SK-N-MC (cell line): ENCODE results near the gene NKAIN2.

Experiments used
- DNase-seq: peaks from one replicate; pipeline ENCODE4 v3.0.0-alpha.2; 2011; ENCODE audit warnings: low read depth, low spot score
- H3K27ac ChIP-seq: fragments of 200-600 bp; sonication (generic); 2 replicates; pipeline ENCODE4 v1.5.1; 2016; ENCODE audit warnings: mixed run types
- H3K36me3 ChIP-seq: fragments of 200-600 bp; sonication (generic); 2 replicates; pipeline ENCODE4 v1.6.1; 2017; ENCODE audit warnings: antibody characterized with exemption, low read length, mixed read lengths; ENCODE audit not compliant: insufficient read depth
- H3K4me3 ChIP-seq: fragments of 200-600 bp; sonication (generic); 2 replicates; pipeline ENCODE4 v1.5.1; 2016
- H3K9ac ChIP-seq: fragments of 200-600 bp; sonication (generic); 2 replicates; pipeline ENCODE4 v1.8.0; 2017; ENCODE audit warnings: mixed run types, mixed read lengths; ENCODE audit not compliant: insufficient read length
- H3K9me3 ChIP-seq: fragments of 200-600 bp; sonication (generic); 2 replicates; pipeline ENCODE4 v1.6.1; 2017; ENCODE audit warnings: low read depth, mild to moderate bottlenecking, antibody characterized with exemption, low read length, moderate library complexity, mixed read lengths
- EZH2 ChIP-seq: fragments of 200-600 bp; sonication (generic); IDR thresholded peaks from one replicate; pipeline ENCODE4 v1.6.1; 2017; ENCODE audit warnings: antibody characterized with exemption
- FOXP2 ChIP-seq: optimal IDR thresholded peaks from 2 replicates; pipeline ENCODE3; 2011; ENCODE audit warnings: mild to moderate bottlenecking, moderate library complexity; ENCODE audit not compliant: insufficient read depth; ENCODE audit errors: extremely low read length, control extremely low read depth
- POLR2AphosphoS5 ChIP-seq: IDR thresholded peaks from 2 replicates; pipeline ENCODE4 v1.6.1; 2012; ENCODE audit warnings: mild to moderate bottlenecking, low read depth, low read length, borderline replicate concordance

The NKAIN2 gene

GRCh38 chr6:124822721-124823120, 1019.1 kb downstream of the NKAIN2 start:
- Histone ChIP-seq H3K4me3 (no peak overlapping the region), H3K27ac (no peak overlapping the region), H3K36me3 (no peaks in the 10 kb centered on the region), H3K9me3 (no peaks in the 10 kb centered on the region), H3K9ac (no peak overlapping the region)
- no peak for DNase-seq
- TF ChIP-seq FOXP2 (no peak), POLR2AphosphoS5 (no peak), EZH2 (no peak)

- no peaks in the 10 kb centered on the region for H3K9me3 ChIP-seq
- H3K36me3 ChIP-seq, result no peaks in the 10 kb centered on the region
- H3K9ac ChIP-seq, result no peak overlapping the region
- no peak overlapping the region for H3K27ac ChIP-seq
- no peak overlapping the region for H3K4me3 ChIP-seq
- DNase-seq, result no peak
- TF ChIP-seq FOXP2 (no peak), EZH2 (no peak), POLR2AphosphoS5 (no peak)
These were observed 1019.8 kb downstream of the NKAIN2 start for GRCh38 chr6:124823240-124824111.

- Histone ChIP-seq H3K4me3 (no peak overlapping the region), H3K36me3 (no peaks in the 10 kb centered on the region), H3K27ac (no peak overlapping the region), H3K9me3 (no peaks in the 10 kb centered on the region), H3K9ac (no peak overlapping the region)
- TF ChIP-seq POLR2AphosphoS5, result no peak
- no peak for TF ChIP-seq EZH2
- no peak for TF ChIP-seq FOXP2
- peak; percentile 20 for DNase-seq
These were observed 1021.9 kb downstream of the NKAIN2 start for GRCh38 chr6:124825564-124825963.

GRCh38 chr6:124829822-124830221, 1026.2 kb downstream of the NKAIN2 start:
- TF ChIP-seq POLR2AphosphoS5 (no peak), FOXP2 (no peak), EZH2 (no peak)

GRCh38 chr6:124830506-124830905, 1026.8 kb downstream of the NKAIN2 start:
- TF ChIP-seq FOXP2 (no peak), EZH2 (no peak), POLR2AphosphoS5 (no peak)
- no peaks in the 10 kb centered on the region for H3K36me3 ChIP-seq
- H3K9ac ChIP-seq, result no peak overlapping the region
- H3K9me3 ChIP-seq, result no peaks in the 10 kb centered on the region
- no peak overlapping the region for H3K4me3 ChIP-seq
- DNase-seq, result no peak
- no peak overlapping the region for H3K27ac ChIP-seq

More at GRCh38 chr6:124829822-124830221, 1026.2 kb downstream of the NKAIN2 start:
- DNase-seq, result no peak
- no peaks in the 10 kb centered on the region for H3K9me3 ChIP-seq
- no peak overlapping the region for H3K9ac ChIP-seq
- no peak overlapping the region for H3K27ac ChIP-seq
- no peak overlapping the region for H3K4me3 ChIP-seq
- no peaks in the 10 kb centered on the region for H3K36me3 ChIP-seq

GRCh38 chr6:124854338-124854922, 1050.8 kb downstream of the NKAIN2 start:
- no peaks in the 10 kb centered on the region for H3K9me3 ChIP-seq
- H3K4me3 ChIP-seq, result no peak overlapping the region
- H3K27ac ChIP-seq, result peak overlapping the region; percentile 75
- DNase-seq, result peak; percentile 22
- peak overlapping the region; percentile 64 for H3K9ac ChIP-seq
- TF ChIP-seq POLR2AphosphoS5 (no peak), FOXP2 (no peak), EZH2 (no peak)
- H3K36me3 ChIP-seq, result no peaks in the 10 kb centered on the region

GRCh38 chr6:124857746-124858145, 1054.1 kb downstream of the NKAIN2 start:
- no peaks in the 10 kb centered on the region for H3K36me3 ChIP-seq
- no peaks in the 10 kb centered on the region for H3K9me3 ChIP-seq
- DNase-seq, result no peak
- TF ChIP-seq FOXP2, result no peak
- H3K9ac ChIP-seq, result no peak overlapping the region
- no peak overlapping the region for H3K4me3 ChIP-seq
- no peak overlapping the region for H3K27ac ChIP-seq

- no peak overlapping the region for H3K9ac ChIP-seq
- no peak for DNase-seq
- no peak overlapping the region for H3K27ac ChIP-seq
These were observed 1054.9 kb downstream of the NKAIN2 start for GRCh38 chr6:124858564-124858963.

GRCh38 chr6:124859366-124859765, 1055.7 kb downstream of the NKAIN2 start:
- Histone ChIP-seq H3K4me3 (no peak overlapping the region), H3K27ac (no peak overlapping the region), H3K9me3 (no peaks in the 10 kb centered on the region), H3K36me3 (no peaks in the 10 kb centered on the region), H3K9ac (no peak overlapping the region)
- DNase-seq, result no peak
- TF ChIP-seq EZH2 (no peak), POLR2AphosphoS5 (no peak), FOXP2 (no peak)

More at GRCh38 chr6:124858564-124858963, 1054.9 kb downstream of the NKAIN2 start:
- Histone ChIP-seq H3K9me3 (no peaks in the 10 kb centered on the region), H3K4me3 (no peak overlapping the region), H3K36me3 (no peaks in the 10 kb centered on the region)
- TF ChIP-seq POLR2AphosphoS5 (no peak), FOXP2 (no peak), EZH2 (no peak)
